MG63 (cell line): ENCODE results near the gene CLEC18A. TPM values are rescaled to one million over a fixed set of nuclear protein-coding genes. Genes with fewer than 3 reads are reported as not detected.
"Not testable (repeated sequence)": the region's sequence is repeated elsewhere in the genome, so short reads cannot be mapped to it uniquely, and the experiment has no call there.

Experiments
- DNase-seq: peaks from one replicate; pipeline ENCODE4 v3.0.0-alpha.2; 2020
- H3K27me3 ChIP-seq: fragments of 250-450 bp; sonication (Bioruptor Pico); 2 replicates; pipeline ENCODE4 v1.5.1; 2020; ENCODE audit warnings: mild to moderate bottlenecking, moderate library complexity
- H3K36me3 ChIP-seq: fragments of 250-450 bp; sonication (Bioruptor Pico); 2 replicates; pipeline ENCODE4 v1.5.1; 2020; ENCODE audit warnings: mild to moderate bottlenecking, moderate library complexity
- H3K4me3 ChIP-seq: fragments of 250-450 bp; sonication (Bioruptor Pico); 2 replicates; pipeline ENCODE4 v1.5.1; 2020; ENCODE audit warnings: mild to moderate bottlenecking, moderate library complexity
- H3K9me3 ChIP-seq: fragments of 250-450 bp; sonication (Bioruptor Pico); 2 replicates; pipeline ENCODE4 v1.5.1; 2020; ENCODE audit warnings: mild to moderate bottlenecking, moderate library complexity
- total RNA-seq: library from RNA; depleted of rRNA; stranded (reverse); fragments of >200 nt; shearing (Covaris generic); gene quantifications from 2 replicates; pipeline ENCODE4 v1.2.3, GENCODE V29; 2014; ENCODE audit warnings: low replicate concordance

The CLEC18A gene
- total RNA-seq, 1 experiment from 2014 or later = 0.03 TPM

- no peaks in the 10 kb centered on the region for H3K27me3 ChIP-seq
- H3K9me3 ChIP-seq = no peaks in the 10 kb centered on the region
- H3K36me3 ChIP-seq = no peaks in the 10 kb centered on the region
- DNase-seq = no peak
- no peak overlapping the region for H3K4me3 ChIP-seq
These were observed 11.1 kb upstream of the CLEC18A start for GRCh38 chr16:69939821-69940585.

GRCh38 chr16:69940676-69941075, 10.5 kb upstream of the CLEC18A start:
- DNase-seq = no peak
- no peak overlapping the region for H3K4me3 ChIP-seq
- H3K27me3 ChIP-seq = no peaks in the 10 kb centered on the region
- H3K9me3 ChIP-seq = no peaks in the 10 kb centered on the region
- H3K36me3 ChIP-seq = no peaks in the 10 kb centered on the region

DNA sequence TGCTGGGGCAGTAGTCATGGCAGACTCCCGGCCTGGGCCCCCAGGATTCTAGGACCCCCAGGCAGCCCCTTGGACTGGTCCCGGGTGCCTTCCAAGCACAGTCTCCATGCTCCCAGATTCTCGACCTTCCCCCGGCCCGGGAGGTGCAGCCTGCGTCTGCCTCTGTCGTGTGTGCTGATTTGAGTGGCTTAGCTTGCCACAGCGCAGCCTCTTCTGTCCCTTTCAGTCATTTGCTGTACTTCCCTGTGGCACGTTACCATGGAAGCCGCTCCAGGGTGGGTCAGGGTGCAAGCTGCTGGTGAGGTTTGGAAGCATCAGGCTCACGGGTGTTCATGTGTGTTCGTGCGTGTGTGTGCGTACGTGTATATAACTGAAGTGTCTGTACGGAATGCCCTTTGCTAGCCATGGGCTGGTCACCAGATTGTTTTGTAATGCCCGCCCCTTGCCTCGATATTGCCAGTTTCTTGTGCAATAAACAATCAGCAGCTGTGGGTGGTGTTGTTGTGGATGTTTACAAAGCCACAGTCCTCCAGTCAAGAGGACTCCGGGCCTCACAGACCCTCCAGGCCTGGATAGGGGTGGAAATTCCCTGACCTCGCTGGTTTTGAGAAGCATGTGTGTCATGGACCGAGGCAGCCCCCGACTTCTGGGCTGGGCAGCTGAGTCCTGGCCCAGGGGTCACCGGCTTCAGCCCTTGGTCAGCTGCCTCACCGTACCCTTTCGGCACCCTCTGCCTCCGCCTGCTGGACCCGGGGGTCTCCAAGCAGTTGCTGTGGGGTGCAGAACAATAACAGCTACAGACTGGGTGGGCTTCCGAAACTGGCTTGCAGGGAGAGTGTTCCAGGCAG, 9.7 kb upstream of the CLEC18A start:
- DNase-seq = no peak

DNA sequence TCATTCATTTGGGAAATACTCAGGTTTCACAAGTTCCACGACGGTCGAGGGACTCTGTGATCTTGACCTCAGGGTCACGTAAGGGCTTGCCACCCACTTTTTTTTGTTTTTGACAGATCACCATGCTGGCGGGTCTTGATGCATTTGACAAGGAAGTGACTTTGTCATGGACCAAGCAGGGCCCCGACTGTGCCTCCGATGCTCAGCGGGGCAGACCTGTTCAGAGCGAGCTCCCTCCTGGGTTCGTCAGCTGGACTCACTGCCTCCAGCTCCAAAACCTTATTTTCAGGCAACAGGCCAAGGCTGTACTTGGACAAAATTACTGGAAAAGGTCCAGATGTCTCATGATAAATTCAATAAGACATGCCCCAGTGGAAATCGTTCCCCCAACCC, 9.0 kb upstream of the CLEC18A start:
- no peaks in the 10 kb centered on the region for H3K36me3 ChIP-seq
- H3K4me3 ChIP-seq = no peak overlapping the region
- no peaks in the 10 kb centered on the region for H3K9me3 ChIP-seq
- no peaks in the 10 kb centered on the region for H3K27me3 ChIP-seq
- DNase-seq = no peak

More for the DNA sequence above, 9.7 kb upstream of the CLEC18A start:
- no peaks in the 10 kb centered on the region for H3K27me3 ChIP-seq
- H3K9me3 ChIP-seq = no peaks in the 10 kb centered on the region
- no peaks in the 10 kb centered on the region for H3K36me3 ChIP-seq
- H3K4me3 ChIP-seq = no peak overlapping the region

DNA sequence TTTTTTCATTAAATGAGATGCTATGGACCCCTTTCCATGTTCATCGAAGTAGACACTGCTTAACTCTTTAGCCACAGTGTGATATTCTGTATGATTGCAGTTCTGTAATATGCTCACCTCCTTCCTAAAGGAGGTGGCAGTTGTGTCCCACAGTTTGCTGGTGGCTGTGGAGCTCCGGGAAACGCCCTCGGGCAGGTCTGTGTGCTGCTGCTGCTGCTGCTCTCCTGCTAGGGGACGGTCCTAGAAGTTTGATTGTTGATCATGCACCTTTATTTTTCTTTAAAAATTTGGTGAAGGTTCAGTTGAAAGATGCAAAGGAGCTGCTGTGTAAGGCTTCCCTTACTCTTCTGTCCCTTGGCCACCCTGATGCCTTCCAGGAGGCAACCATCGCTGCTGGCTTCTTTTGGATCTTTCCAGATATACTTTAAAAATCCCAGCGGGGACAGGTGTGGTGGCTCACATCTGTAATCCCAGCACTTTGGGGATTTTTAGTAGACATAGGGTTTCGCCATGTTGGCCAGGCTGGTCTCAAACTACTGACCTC, 8.4 kb upstream of the CLEC18A start:
- Histone ChIP-seq H3K9me3 (no peaks in the 10 kb centered on the region), H3K36me3 (no peaks in the 10 kb centered on the region), H3K4me3 (no peak overlapping the region), H3K27me3 (no peaks in the 10 kb centered on the region)
- no peak for DNase-seq

DNA sequence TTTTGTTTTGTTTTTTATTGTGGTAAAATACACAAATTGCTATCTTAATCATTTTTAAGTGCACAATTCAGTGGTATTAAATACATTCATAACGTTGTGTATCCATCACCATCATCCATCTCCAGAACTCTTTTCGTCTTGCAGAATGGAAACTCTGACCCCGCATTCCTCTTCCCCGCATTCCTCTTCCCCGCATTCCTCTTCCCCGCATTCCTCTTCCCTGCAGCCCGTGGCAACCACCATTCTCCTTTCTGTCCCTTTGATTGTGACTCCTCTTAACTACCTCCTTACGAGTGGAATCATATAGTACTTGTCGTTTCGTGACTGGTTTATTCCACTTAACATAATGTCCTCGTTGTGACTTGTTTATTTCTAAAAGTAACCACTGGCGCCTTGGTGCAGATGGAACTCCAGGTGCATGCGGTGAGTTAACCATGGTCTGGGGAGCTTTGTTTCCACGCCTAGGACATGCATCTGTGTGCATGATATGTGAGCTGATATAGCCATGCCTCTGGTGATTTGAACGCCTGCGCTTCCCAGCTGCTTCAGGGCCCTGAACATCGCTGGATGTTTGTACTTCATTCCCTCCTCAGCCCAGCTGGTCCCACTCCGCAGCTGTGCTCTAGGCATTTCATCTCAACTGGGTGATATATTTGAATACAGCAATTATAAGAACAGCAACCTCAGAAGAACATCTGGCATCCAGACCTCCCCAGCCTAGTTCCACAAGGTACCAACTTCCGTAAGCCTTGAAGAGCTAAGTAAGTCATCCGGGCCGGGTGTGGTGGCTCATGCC, 7.7 kb upstream of the CLEC18A start:
- not testable (repeated sequence) for H3K36me3 ChIP-seq, H3K9me3 ChIP-seq, DNase-seq, H3K4me3 ChIP-seq, H3K27me3 ChIP-seq

- not testable (repeated sequence) for H3K27me3 ChIP-seq, H3K9me3 ChIP-seq, H3K36me3 ChIP-seq, DNase-seq, H3K4me3 ChIP-seq
These were observed 723 bp upstream of the CLEC18A start for GRCh38 chr16:69950411-69950810.

- H3K4me3 ChIP-seq, H3K9me3 ChIP-seq, H3K36me3 ChIP-seq, DNase-seq, H3K27me3 ChIP-seq: not testable (repeated sequence)
These were observed 518 bp downstream of the CLEC18A start for GRCh38 chr16:69951672-69952031.

GRCh38 chr16:69952116-69952515, 982 bp downstream of the CLEC18A start:
- H3K4me3 ChIP-seq, H3K36me3 ChIP-seq, H3K27me3 ChIP-seq, DNase-seq, H3K9me3 ChIP-seq: not testable (repeated sequence)

GRCh38 chr16:69952572-69953355, 1.6 kb downstream of the CLEC18A start:
- not testable (repeated sequence) for DNase-seq, H3K27me3 ChIP-seq, H3K36me3 ChIP-seq, H3K4me3 ChIP-seq, H3K9me3 ChIP-seq

DNA sequence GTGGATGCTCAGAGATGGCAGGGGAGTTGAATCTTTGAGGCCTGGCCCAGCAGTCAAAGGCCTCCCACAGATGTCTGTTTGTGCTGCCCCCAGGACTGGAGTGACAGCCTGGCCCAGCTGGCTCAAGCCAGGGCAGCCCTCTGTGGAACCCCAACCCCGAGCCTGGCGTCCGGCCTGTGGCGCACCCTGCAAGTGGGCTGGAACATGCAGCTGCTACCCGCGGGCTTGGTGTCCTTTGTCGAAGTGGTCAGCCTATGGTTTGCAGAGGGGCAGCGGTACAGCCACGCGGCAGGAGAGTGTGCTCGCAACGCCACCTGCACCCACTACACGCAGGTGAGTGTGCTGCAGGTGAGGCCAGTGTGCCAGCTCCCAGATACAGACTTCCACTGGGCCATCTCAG, 3.1 kb downstream of the CLEC18A start:
- not testable (repeated sequence) for DNase-seq

DNA sequence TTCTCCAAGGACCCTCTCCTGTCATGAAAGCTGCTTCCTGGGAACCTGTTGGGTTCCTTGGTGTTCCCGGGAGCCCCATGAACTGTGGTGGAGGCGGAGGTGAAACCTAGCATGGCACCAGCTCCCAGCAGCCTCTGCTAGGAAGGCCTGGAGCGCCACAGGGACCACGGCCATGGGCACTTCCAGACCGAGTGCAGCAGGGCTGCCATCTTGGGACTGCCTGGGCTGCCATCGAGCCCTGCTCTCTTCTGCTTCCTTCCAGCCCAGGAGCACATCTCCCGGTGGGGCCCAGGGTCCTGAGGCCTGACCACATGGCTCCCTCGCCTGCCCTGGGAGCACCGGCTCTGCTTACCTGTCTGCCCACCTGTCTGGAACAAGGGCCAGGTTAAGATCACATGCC, 12.2 kb downstream of the CLEC18A start:
- not testable (repeated sequence) for H3K36me3 ChIP-seq, H3K4me3 ChIP-seq, H3K27me3 ChIP-seq, H3K9me3 ChIP-seq, DNase-seq

More for the DNA sequence above, 3.1 kb downstream of the CLEC18A start:
- H3K9me3 ChIP-seq, H3K36me3 ChIP-seq, H3K27me3 ChIP-seq, H3K4me3 ChIP-seq: not testable (repeated sequence)

DNA sequence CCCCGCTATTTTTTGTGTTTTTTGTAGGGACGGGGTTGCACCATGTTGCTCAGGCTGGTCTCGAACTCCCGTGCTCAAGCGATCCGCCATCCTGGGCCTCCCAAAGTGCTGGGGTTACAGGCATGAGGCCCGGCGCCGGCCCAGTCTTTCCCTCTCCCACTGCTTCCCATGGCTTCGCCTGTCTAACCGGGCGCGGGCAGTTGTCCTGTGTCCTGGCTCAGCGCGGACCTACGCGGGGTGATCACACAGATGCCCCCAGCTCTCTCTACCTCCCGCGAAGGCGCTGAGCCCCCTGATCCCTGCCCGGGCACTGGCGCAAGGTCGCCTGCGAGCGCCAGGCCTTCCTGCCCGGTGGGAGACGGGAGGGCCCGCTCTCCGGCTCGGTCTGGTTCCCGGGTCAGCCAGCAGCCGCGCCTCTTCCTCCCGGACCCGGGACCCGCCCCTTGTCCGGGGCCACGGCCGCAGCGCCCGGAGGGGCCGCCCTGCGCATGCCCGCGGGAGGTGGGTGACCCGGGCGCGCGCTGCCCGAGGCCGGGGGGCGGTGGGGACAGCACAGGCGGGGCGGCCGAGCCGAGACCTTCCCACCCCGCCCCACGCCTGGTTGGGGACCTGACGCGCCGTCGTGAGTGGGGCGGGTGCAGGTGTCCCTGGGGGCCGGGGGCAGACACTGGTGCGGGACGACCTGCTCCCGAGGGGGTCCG, 14.0 kb downstream of the CLEC18A start:
- not testable (repeated sequence) for H3K4me3 ChIP-seq, DNase-seq, H3K9me3 ChIP-seq, H3K36me3 ChIP-seq, H3K27me3 ChIP-seq

GRCh38 chr16:69965661-69966054, 14.5 kb downstream of the CLEC18A start:
- not testable (repeated sequence) for H3K9me3 ChIP-seq, H3K27me3 ChIP-seq, H3K4me3 ChIP-seq, DNase-seq, H3K36me3 ChIP-seq

DNA sequence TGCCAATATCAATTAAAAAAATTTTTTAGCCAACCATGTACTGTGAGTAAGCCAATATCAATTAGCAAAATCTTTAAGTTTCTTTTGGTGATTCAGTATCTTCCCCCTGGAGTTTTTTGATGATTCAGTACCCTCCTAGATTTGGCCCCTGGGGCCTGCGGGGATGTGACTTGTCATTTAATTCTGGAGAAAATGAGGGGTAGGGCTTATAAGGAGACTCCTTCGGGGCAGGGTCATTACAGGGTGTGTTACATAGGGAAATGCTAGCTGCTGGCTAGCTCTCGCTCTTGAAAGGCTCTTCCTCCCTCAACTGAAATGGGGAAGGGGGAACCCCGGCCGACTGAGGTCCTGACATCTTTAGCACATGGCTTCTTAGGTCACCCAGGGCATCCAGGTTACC, 16.6 kb downstream of the CLEC18A start:
- not testable (repeated sequence) for H3K4me3 ChIP-seq, DNase-seq, H3K27me3 ChIP-seq, H3K9me3 ChIP-seq, H3K36me3 ChIP-seq

DNA sequence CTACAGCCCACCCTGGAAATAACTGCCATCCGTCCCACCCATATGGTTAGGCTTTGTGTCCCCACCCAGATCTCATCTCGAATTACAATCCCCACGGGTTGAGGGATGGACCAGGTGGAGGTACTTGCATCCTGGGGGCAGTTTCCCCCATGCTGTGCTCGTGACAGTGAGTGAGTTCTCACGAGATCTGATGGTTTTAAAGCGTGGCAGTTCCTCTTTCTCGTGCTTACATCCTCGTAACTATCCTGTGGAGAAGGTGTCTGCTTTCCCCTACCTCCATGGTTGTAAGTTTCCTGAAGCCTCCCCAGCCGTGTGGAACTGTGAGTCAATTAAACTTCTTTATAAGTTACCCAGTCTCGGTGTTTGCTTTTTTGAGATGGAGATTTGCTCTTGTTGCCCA, 17.0 kb downstream of the CLEC18A start:
- H3K36me3 ChIP-seq, H3K27me3 ChIP-seq, DNase-seq, H3K9me3 ChIP-seq, H3K4me3 ChIP-seq: not testable (repeated sequence)
